Cardiac muscle cell (in vitro differentiated cells and primary cell): Measurements from ENCODE around the gene PROX1. TPM values are rescaled to one million over a fixed set of nuclear protein-coding genes. Genes with fewer than 3 reads are reported as not detected.
"Not testable (repeated sequence)": the region's sequence is repeated elsewhere in the genome, so short reads cannot be mapped to it uniquely, and the experiment has no call there.

Source experiments
- DNase-seq, 2 donors: peaks; one replicate each; pipeline versions ENCODE4 v3.0.0 to v3.0.0-alpha.2; 2010 to 2017; ENCODE audit warnings: low read depth in 1 of 2, low spot score in 1 of 2
- H3K27ac ChIP-seq: fragments of 200-600 bp; sonication (generic); 2 replicates; pipeline ENCODE4 v1.5.1; 2016
- H3K27me3 ChIP-seq: fragments of 200-600 bp; sonication (generic); 2 replicates; pipeline ENCODE4 v1.6.0; 2016; ENCODE audit warnings: control low read depth
- H3K36me3 ChIP-seq: fragments of 200-600 bp; sonication (generic); 2 replicates; pipeline ENCODE4 v1.5.1; 2016; ENCODE audit warnings: control low read depth
- H3K4me1 ChIP-seq: fragments of 200-600 bp; sonication (generic); 2 replicates; pipeline ENCODE4 v1.8.1; 2017; ENCODE audit warnings: low read depth, mild to moderate bottlenecking, mixed run types
- H3K4me3 ChIP-seq: fragments of 200-600 bp; sonication (generic); 2 replicates; pipeline ENCODE4 v1.5.1; 2016; ENCODE audit warnings: mild to moderate bottlenecking
- H3K9me3 ChIP-seq: fragments of 200-600 bp; sonication (generic); 2 replicates; pipeline ENCODE4 v1.5.1; 2017; ENCODE audit warnings: low read depth, mild to moderate bottlenecking, control low read depth
- polyA plus RNA-seq: library from polyadenylated mRNA; unstranded; fragments of >200 nt; fragmentation: Nextera tagmentation; extraction: Ambion mirVana; gene quantifications from 2 replicates; pipeline ENCODE4 v1.2.1, GENCODE V29; 2016
- total RNA-seq: library from RNA; depleted of rRNA; stranded (reverse); fragments of >200 nt; gene quantifications from 2 replicates; pipeline ENCODE4 v1.2.3, GENCODE V29; 2016
- TF ChIP-seq, protein P1 (sequence below): IDR thresholded peaks from 2 replicates; pipeline ENCODE4 v1.5.1; 2012; ENCODE audit warnings: low read depth, mild to moderate bottlenecking, low read length

PROX1 gene
- total and polyA plus RNA-seq, 2 experiments from 2014 or later = 10.1 to 28.7 TPM

DNA sequence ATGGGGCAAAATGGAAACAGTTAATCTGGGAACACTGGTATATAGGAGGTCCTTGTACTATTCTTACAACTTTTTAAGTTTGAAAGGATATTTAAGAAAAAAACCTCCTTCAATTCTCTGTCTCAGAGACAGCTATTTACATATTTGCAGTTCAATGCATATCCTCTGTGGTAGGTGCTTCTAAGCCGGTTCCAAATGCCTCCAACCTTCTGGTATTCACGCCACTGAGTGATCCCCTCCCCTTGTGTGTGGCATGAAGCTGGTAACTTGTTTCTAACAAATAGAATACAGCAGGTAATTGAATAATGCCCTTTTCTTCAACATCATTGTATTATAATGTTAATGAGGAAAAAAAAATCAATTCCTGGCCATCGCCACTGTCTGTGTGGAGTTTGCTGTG is 91.2 kb downstream of the PROX1 start:
- Histone ChIP-seq H3K9me3 (no peaks in the 10 kb centered on the region), H3K4me3 (no peak overlapping the region), H3K27me3 (no peaks in the 10 kb centered on the region), H3K36me3 (no peaks in the 10 kb centered on the region), H3K4me1 (peaks cover 2% of the 10 kb centered on the region), H3K27ac (no peak overlapping the region)
- no peak for DNase-seq
- TF ChIP-seq, protein P1, sequence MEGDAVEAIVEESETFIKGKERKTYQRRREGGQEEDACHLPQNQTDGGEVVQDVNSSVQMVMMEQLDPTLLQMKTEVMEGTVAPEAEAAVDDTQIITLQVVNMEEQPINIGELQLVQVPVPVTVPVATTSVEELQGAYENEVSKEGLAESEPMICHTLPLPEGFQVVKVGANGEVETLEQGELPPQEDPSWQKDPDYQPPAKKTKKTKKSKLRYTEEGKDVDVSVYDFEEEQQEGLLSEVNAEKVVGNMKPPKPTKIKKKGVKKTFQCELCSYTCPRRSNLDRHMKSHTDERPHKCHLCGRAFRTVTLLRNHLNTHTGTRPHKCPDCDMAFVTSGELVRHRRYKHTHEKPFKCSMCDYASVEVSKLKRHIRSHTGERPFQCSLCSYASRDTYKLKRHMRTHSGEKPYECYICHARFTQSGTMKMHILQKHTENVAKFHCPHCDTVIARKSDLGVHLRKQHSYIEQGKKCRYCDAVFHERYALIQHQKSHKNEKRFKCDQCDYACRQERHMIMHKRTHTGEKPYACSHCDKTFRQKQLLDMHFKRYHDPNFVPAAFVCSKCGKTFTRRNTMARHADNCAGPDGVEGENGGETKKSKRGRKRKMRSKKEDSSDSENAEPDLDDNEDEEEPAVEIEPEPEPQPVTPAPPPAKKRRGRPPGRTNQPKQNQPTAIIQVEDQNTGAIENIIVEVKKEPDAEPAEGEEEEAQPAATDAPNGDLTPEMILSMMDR = no peak

DNA sequence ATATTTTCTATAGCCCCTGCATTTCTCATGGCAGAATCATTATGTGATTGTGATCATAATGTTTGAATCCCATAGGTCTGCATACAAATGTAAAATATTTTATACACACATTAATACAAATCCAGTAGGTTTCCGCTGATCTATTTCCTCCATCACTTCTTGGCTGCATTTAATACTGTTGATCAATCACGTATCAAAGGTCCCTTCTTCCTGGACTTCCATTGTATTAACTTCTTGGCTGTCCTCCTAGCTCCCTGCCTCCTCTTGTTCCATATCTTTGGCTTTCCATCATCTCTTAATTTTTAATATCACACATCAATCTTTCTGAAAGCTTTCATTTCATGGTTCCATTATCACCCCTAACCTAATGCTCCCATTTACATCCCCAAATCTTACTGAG is 97.6 kb downstream of the PROX1 start:
- H3K9me3 ChIP-seq = no peaks in the 10 kb centered on the region
- H3K4me3 ChIP-seq = no peak overlapping the region
- TF ChIP-seq, protein P1 = no peak
- no peak overlapping the region for H3K27ac ChIP-seq
- H3K27me3 ChIP-seq = no peaks in the 10 kb centered on the region
- H3K4me1 ChIP-seq = no peaks in the 10 kb centered on the region
- H3K36me3 ChIP-seq = no peaks in the 10 kb centered on the region
- no peak for DNase-seq

DNA sequence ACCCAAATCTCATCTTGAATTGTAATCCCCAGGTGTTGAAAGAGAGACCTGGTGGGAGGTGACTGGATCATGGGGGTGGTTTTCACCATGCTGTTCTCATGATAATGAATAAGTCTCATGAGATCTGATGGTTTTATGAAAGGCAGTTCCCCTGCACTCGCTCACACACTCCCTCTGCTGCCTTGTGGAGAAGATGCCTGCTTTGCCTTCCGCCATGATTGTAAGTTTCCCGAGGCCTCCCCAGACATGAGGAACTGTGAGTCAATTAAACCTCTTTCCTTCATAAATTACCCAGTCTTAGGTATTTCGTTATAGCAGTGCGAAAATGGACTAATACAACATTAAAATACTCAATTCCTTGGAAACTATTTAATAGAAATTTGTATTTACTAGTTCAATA is 99.2 kb downstream of the PROX1 start:
- no peaks in the 10 kb centered on the region for H3K36me3 ChIP-seq
- no peaks in the 10 kb centered on the region for H3K27me3 ChIP-seq
- H3K27ac ChIP-seq = no peak overlapping the region
- TF ChIP-seq, protein P1 = no peak
- DNase-seq = no peak
- H3K4me1 ChIP-seq = no peaks in the 10 kb centered on the region
- no peaks in the 10 kb centered on the region for H3K9me3 ChIP-seq
- H3K4me3 ChIP-seq = no peak overlapping the region

DNA sequence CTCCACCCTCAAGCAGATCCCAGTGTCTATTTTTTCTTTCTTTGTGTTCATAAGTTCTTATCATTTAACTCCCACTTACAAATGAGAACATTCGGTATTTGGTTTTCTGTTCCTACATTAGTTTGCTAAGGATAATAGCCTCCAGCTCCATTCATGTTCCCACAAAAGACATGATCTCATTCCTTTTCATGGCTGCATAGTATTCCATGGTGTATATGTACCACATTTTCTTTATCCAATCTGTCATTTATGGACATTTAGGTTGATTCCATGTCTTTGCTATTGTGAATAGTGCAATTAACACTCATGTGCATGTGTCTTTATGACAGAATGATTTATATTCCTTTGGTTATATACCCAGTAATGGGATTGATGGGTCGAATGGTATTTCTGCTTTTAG is 101.2 kb downstream of the PROX1 start:
- not testable (repeated sequence) for H3K27me3 ChIP-seq, H3K27ac ChIP-seq, H3K9me3 ChIP-seq, H3K4me3 ChIP-seq, H3K4me1 ChIP-seq, DNase-seq, H3K36me3 ChIP-seq
